ENCODE measurements around the gene ILDR1. TPM values are rescaled to one million over a fixed set of nuclear protein-coding genes. Genes with fewer than 3 reads are reported as not detected.

ILDR1 gene
- total and polyA plus RNA-seq, 2 donors (not counting 3 experiments of a cell fraction or from before 2014, with no cell fraction given): not detected

- intact Hi-C loops (cut with micrococcal nuclease): loop anchor here (5.0 kb wide), 2 partner anchors 96 to 249 kb away; partner anchors contain the start of gene GOLGB1
- POLR2A ChIA-PET: no interaction called here
- no peak for FAIRE-seq
Measured at GRCh38 chr3:121996441-121996840, 25.6 kb downstream of the ILDR1 start.

More at GRCh38 chr3:121996441-121996840, 25.6 kb downstream of the ILDR1 start:
- Histone ChIP-seq H3K4me1 (ENCODE audit: control insufficient read depth, extremely low read depth, insufficient read depth, low read length) (peaks cover 51% of the 10 kb centered on the region), H3K4me3 (replicated peaks in 1 of 3; ENCODE audit: insufficient read depth in 1 of 3, low read depth in 1 of 3, low read length in 3 of 3) (no peak overlapping the region), H3K27ac (ENCODE audit: insufficient read depth, low read depth, low read length) (no peak overlapping the region), H3K36me3 (ENCODE audit: control insufficient read depth in 2 of 2, extremely low read depth in 1 of 2, insufficient read depth in 2 of 2, low read length in 2 of 2) (no peaks in the 10 kb centered on the region), H3K4me2 (ENCODE audit: insufficient read depth, low read length) (no peak overlapping the region), H3K27me3 (ENCODE audit: control insufficient read depth in 2 of 2, insufficient read depth in 2 of 2, low read length in 2 of 2) (no peaks in the 10 kb centered on the region), H3K9me1 (replicated peaks; ENCODE audit: control insufficient read depth, extremely low read depth, insufficient read depth, low read length) (no peaks in the 10 kb centered on the region), H4K20me1 (replicated peaks; ENCODE audit: control insufficient read depth, extremely low read depth, insufficient read depth, low read length) (no peaks in the 10 kb centered on the region), H3K79me2 (ENCODE audit: control insufficient read depth, insufficient read depth, low read length) (no peaks in the 10 kb centered on the region), H2AFZ (ENCODE audit: low read depth, low read length) (no peak overlapping the region), H3K9me3 (replicated peaks; ENCODE audit: control insufficient read depth, insufficient read depth, low read length) (no peaks in the 10 kb centered on the region), H3K9ac (replicated peaks; ENCODE audit: extremely low read depth, insufficient read depth, low read length) (no peak overlapping the region)
- TF ChIP-seq EZH2 (IDR thresholded peaks at IDR 0.05; ENCODE audit: borderline replicate concordance, low read depth, low read length, severe bottlenecking) (no peak), FOS (IDR thresholded peaks at IDR 0.05; ENCODE audit: borderline replicate concordance, insufficient read depth, low read length) (no peak), POLR2AphosphoS5 (IDR thresholded peaks at IDR 0.05; ENCODE audit: insufficient read depth, low read depth, low read length) (no peak), GATA2 (IDR thresholded peaks at IDR 0.05; ENCODE audit: insufficient read depth, insufficient read length, low read depth, low read length) (no peak), MYC (IDR thresholded peaks at IDR 0.05; ENCODE audit: low read depth, low read length) (no peak), MAX (IDR thresholded peaks at IDR 0.05; ENCODE audit: insufficient read depth, insufficient read length) (no peak), JUN (IDR thresholded peaks at IDR 0.05; ENCODE audit: borderline replicate concordance, insufficient read depth, insufficient read length, low read depth) (no peak), POLR2A (IDR thresholded peaks at IDR 0.05; ENCODE audit: low read depth, low read length) (no peak), CTCF (IDR thresholded peaks at IDR 0.05; ENCODE audit: extremely low read depth in 1 of 2, insufficient read depth in 1 of 2, low read depth in 1 of 2, low read length in 2 of 2) (no peak)
- CTCF ChIA-PET: interaction anchor here (2.0 to 2.1 kb wide), 2 partner anchors 8 to 16 kb away, joined by 5 to 11 read pairs; no protein-coding TSS in a partner anchor
- no peak for DNase-seq (ENCODE audit: low read depth, low spot score)
- dilution Hi-C loops (cut with MboI; ENCODE audit: extremely low pct_ligation_motif_present, low sequenced_read_pairs): no loop called here
- BruUV-seq (replicated peaks): no TSS peak
